Panc1 (cell line): ENCODE measurements around the gene LAMB2. TPM values are rescaled to one million over a fixed set of nuclear protein-coding genes. Genes with fewer than 3 reads are reported as not detected.

ENCODE experiments used
- ATAC-seq: fragments of 200-7000 bp; cut with Tn5 transposase; 2 replicates; pipeline ENCODE4 v1.9.1; 2020; ENCODE audit warnings: mild to moderate bottlenecking, moderate library complexity
- BruUV-seq: library from RNA; stranded (reverse); fragments of 400-500 nt; replicated peaks from 2 replicates; lab custom pipeline; 2021; lab: Mats Ljungman, UMichigan
- CTCF ChIA-PET: fragments of 300-600 bp; sonication (Branson Sonifier 250); formaldehyde crosslinking; loops from one replicate; lab custom pipeline; 2022; ENCODE audit warnings: antibody characterized with exemption; lab: Charles Lee
- POLR2A ChIA-PET: fragments of 300-600 bp; sonication (Branson Sonifier 250); formaldehyde crosslinking; loops from one replicate; lab custom pipeline; 2022; ENCODE audit warnings: antibody characterized with exemption; lab: Charles Lee
- DNase-seq: peaks from one replicate; pipeline ENCODE4 v3.0.0-alpha.2; 2010; ENCODE audit warnings: low read depth, low spot score
- H3K27ac ChIP-seq: 2 replicates; pipeline ENCODE4 v1.5.1; 2011; ENCODE audit warnings: mild to moderate bottlenecking, low read length, inconsistent platforms
- H3K27me3 ChIP-seq: fragments of 200-500 bp; sonication (Bioruptor generic); 2 replicates; pipeline ENCODE4 v1.6.0; 2014; ENCODE audit warnings: low read length, inconsistent platforms; ENCODE audit not compliant: control insufficient read depth, insufficient read depth
- H3K36me3 ChIP-seq: fragments of 200-500 bp; sonication (Bioruptor generic); 2 replicates; pipeline ENCODE4 v1.5.1; 2014; ENCODE audit warnings: inconsistent platforms, mild to moderate bottlenecking, low read length, moderate library complexity; ENCODE audit not compliant: control insufficient read depth, insufficient read depth
- H3K4me1 ChIP-seq: 2 replicates; pipeline ENCODE4 v1.5.1; 2011; ENCODE audit warnings: inconsistent platforms, mild to moderate bottlenecking, low read length, moderate library complexity; ENCODE audit not compliant: control insufficient read depth, insufficient read depth
- H3K4me3 ChIP-seq, 2 experiments: 2 replicates each; pipeline ENCODE4 v1.5.1; 2011 to 2012; ENCODE audit warnings: low read depth in 2 of 2, low read length in 2 of 2, mild to moderate bottlenecking in 2 of 2, inconsistent platforms in 1 of 2, moderate library complexity in 1 of 2
- H3K9me3 ChIP-seq: fragments of 200-500 bp; sonication (Bioruptor generic); 2 replicates; pipeline ENCODE4 v1.5.1; 2014; ENCODE audit warnings: low read depth, mild to moderate bottlenecking, inconsistent platforms, low read length, moderate library complexity; ENCODE audit not compliant: control insufficient read depth, insufficient read depth
- CTCF ChIP-seq: fragments of 450-650 bp; IDR thresholded peaks from 2 replicates; pipeline ENCODE4 v1.5.1; 2017; ENCODE audit warnings: mild to moderate bottlenecking
- POLR2AphosphoS5 ChIP-seq: IDR thresholded peaks from 2 replicates; pipeline ENCODE4 v1.6.1; 2012; ENCODE audit warnings: mild to moderate bottlenecking, low read depth, low read length, moderate library complexity
- REST ChIP-seq, 2 experiments: IDR thresholded peaks; 2 replicates each; pipeline ENCODE4 v1.6.1; 2011 to 2012; ENCODE audit warnings: low read depth in 2 of 2, control low read depth in 1 of 2, low read length in 1 of 2, mild to moderate bottlenecking in 1 of 2, moderate library complexity in 1 of 2; ENCODE audit not compliant: insufficient read depth in 1 of 2
- SIN3A ChIP-seq: IDR thresholded peaks from 2 replicates; pipeline ENCODE4 v1.6.1; 2012; ENCODE audit warnings: low read depth, mild to moderate bottlenecking, low read length, moderate library complexity, borderline replicate concordance; ENCODE audit not compliant: insufficient read depth
- TCF7L2 ChIP-seq: IDR thresholded peaks from 2 replicates; pipeline ENCODE4 v1.6.1; 2011; ENCODE audit warnings: mild to moderate bottlenecking, low read depth, low read length, inconsistent platforms
- in situ Hi-C: cut with HindIII; loops from 2 replicates; pipeline ENCODE4 v1.10.0; 2016; ENCODE audit warnings: low sequenced_read_pairs, low pct_unique_long_range_greater_than_20kb
- intact Hi-C: fragments of 100-400 bp; cut with micrococcal nuclease; formaldehyde crosslinking; loops from one replicate; pipeline ENCODE4 v1.10.0; 2022; ENCODE audit not compliant: unreplicated experiment
- total RNA-seq: library from RNA; stranded (reverse); gene quantifications from one replicate; pipeline ENCODE4 v1.2.1, GENCODE V29; 2021; ENCODE audit not compliant: unreplicated experiment

LAMB2 gene
- total RNA-seq, 1 experiment from 2014 or later = 189 TPM

GRCh38 chr3:49140080-49140479 is 7.2 kb upstream of the LAMB2 start:
- ChIA-PET CTCF (interaction anchor here (0.7 kb wide), 1 partner anchor 19 kb away, joined by 3 read pairs; no protein-coding TSS in a partner anchor), POLR2A (no interaction called here)
- no peak overlapping the region for H3K4me3 ChIP-seq
- DNase-seq (no peak), ATAC-seq (no peak)
- no peaks in the 10 kb centered on the region for H3K36me3 ChIP-seq
- in situ Hi-C loops = no loop called here
- H3K4me1 ChIP-seq = peaks cover 2% of the 10 kb centered on the region; the same call in 1 of the 2 replicates
- TF ChIP-seq POLR2AphosphoS5 = no peak
- TF ChIP-seq SIN3A = no peak
- TF ChIP-seq REST (IDR thresholded peaks at IDR 0.05; ENCODE audit: insufficient read depth in 1 of 2, low read depth in 2 of 2, low read length in 1 of 2) = no peak
- TF ChIP-seq TCF7L2 = no peak
- no peak for TF ChIP-seq CTCF
- H3K9me3 ChIP-seq = no peaks in the 10 kb centered on the region
- H3K27me3 ChIP-seq = no peaks in the 10 kb centered on the region
- intact Hi-C loops = no loop called here
- H3K27ac ChIP-seq = no peak overlapping the region
- BruUV-seq = no TSS peak

- TF ChIP-seq REST (IDR thresholded peaks at IDR 0.05; ENCODE audit: insufficient read depth in 1 of 2, low read depth in 2 of 2, low read length in 1 of 2) (no peak), POLR2AphosphoS5 (no peak), SIN3A (no peak)
- ChIA-PET POLR2A (no interaction called here), CTCF (no interaction called here)
- BruUV-seq = no TSS peak
- Histone ChIP-seq H3K27ac (no peak overlapping the region), H3K4me1 (peaks cover 12% of the 10 kb centered on the region), H3K27me3 (no peaks in the 10 kb centered on the region), H3K36me3 (no peaks in the 10 kb centered on the region; the same call in 1 of the 2 replicates), H3K4me3 (no peak overlapping the region), H3K9me3 (no peaks in the 10 kb centered on the region)
- intact Hi-C loops = no loop called here
- DNase-seq (no peak), ATAC-seq (no peak)
- in situ Hi-C loops = no loop called here
Measured at GRCh38 chr3:49135499-49135898, 2.6 kb upstream of the LAMB2 start.
